GM18508 (cell line): ENCODE data around the gene MLLT3.

Experiments
- ATAC-seq: cut with Tn5 transposase; IDR thresholded peaks from one replicate; pipeline ENCODE4 v1.9.1; 2021; ENCODE audit warnings: moderate number of reproducible peaks; ENCODE audit not compliant: insufficient read depth, unreplicated experiment

The MLLT3 gene

GRCh38 chr9:20490246-20490834, 132.0 kb downstream of the MLLT3 start:
- no peak for ATAC-seq

- ATAC-seq: no peak
These were observed 133.6 kb downstream of the MLLT3 start for GRCh38 chr9:20488691-20489090.

GRCh38 chr9:20486552-20486951, 135.7 kb downstream of the MLLT3 start:
- ATAC-seq: no peak

- no peak for ATAC-seq
These were observed 140.9 kb downstream of the MLLT3 start for GRCh38 chr9:20481437-20481836.

- no peak for ATAC-seq
These were observed 142.1 kb downstream of the MLLT3 start for GRCh38 chr9:20480249-20480648.

GRCh38 chr9:20479419-20480155, 142.7 kb downstream of the MLLT3 start:
- no peak for ATAC-seq

- ATAC-seq: no peak
These were observed 143.5 kb downstream of the MLLT3 start for GRCh38 chr9:20478786-20479185.

GRCh38 chr9:20477940-20478620, 144.2 kb downstream of the MLLT3 start:
- no peak for ATAC-seq

GRCh38 chr9:20476912-20477521, 145.3 kb downstream of the MLLT3 start:
- ATAC-seq: no peak

GRCh38 chr9:20474496-20474895, 147.8 kb downstream of the MLLT3 start:
- no peak for ATAC-seq

GRCh38 chr9:20473515-20474013, 148.7 kb downstream of the MLLT3 start:
- no peak for ATAC-seq

- ATAC-seq: no peak
These were observed 149.8 kb downstream of the MLLT3 start for GRCh38 chr9:20472342-20473045.

- ATAC-seq: no peak
These were observed 155.8 kb downstream of the MLLT3 start for GRCh38 chr9:20466328-20467008.

GRCh38 chr9:20464242-20464641, 158.1 kb downstream of the MLLT3 start:
- no peak for ATAC-seq

- no peak for ATAC-seq
These were observed 158.5 kb downstream of the MLLT3 start for GRCh38 chr9:20463823-20464222.

GRCh38 chr9:20462410-20462809, 159.9 kb downstream of the MLLT3 start:
- no peak for ATAC-seq

GRCh38 chr9:20447291-20447690, 175.0 kb downstream of the MLLT3 start:
- ATAC-seq: no peak

GRCh38 chr9:20446248-20446647, 176.1 kb downstream of the MLLT3 start:
- ATAC-seq: no peak

- ATAC-seq: no peak
These were observed 179.6 kb downstream of the MLLT3 start for GRCh38 chr9:20442461-20443319.
